C4-2B (cell line): Measurements from ENCODE around the gene NWD2.

ENCODE experiments used
- ZFX ChIP-seq: fragments of 450-650 bp; IDR thresholded peaks from 2 replicates; pipeline ENCODE4 v1.6.1; 2017
- TF ChIP-seq, protein P1 (sequence below): fragments of 450-650 bp; conservative IDR thresholded peaks from 2 replicates; pipeline ENCODE4 v1.5.1; 2017; ENCODE audit warnings: mild to moderate bottlenecking

DNA sequence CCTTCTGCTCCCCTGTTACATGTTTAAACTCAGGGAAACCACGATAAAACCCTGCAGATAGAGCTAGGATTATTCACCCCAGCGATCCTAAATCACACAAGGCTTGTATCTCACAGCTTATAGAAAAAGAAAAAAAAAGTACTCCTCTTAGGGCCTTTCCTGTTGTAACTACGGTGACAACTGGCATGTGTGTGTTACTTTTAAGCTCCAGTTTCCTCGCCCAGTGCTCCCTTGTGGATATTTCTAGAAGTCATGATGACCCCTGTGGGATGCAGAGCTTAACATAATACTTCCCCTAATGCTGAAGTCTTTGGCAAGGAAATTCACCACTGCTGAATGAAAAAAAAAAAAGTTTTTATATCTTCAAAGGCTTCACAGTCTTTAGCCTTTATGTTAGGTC is 114.7 kb downstream of the NWD2 start:
- TF ChIP-seq, protein P1, sequence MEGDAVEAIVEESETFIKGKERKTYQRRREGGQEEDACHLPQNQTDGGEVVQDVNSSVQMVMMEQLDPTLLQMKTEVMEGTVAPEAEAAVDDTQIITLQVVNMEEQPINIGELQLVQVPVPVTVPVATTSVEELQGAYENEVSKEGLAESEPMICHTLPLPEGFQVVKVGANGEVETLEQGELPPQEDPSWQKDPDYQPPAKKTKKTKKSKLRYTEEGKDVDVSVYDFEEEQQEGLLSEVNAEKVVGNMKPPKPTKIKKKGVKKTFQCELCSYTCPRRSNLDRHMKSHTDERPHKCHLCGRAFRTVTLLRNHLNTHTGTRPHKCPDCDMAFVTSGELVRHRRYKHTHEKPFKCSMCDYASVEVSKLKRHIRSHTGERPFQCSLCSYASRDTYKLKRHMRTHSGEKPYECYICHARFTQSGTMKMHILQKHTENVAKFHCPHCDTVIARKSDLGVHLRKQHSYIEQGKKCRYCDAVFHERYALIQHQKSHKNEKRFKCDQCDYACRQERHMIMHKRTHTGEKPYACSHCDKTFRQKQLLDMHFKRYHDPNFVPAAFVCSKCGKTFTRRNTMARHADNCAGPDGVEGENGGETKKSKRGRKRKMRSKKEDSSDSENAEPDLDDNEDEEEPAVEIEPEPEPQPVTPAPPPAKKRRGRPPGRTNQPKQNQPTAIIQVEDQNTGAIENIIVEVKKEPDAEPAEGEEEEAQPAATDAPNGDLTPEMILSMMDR: no peak
- no peak for TF ChIP-seq ZFX
